Measurements from ENCODE around the gene IGFL3. TPM values are rescaled to one million over a fixed set of nuclear protein-coding genes. Genes with fewer than 3 reads are reported as not detected.

The IGFL3 gene
- total RNA-seq, 1 experiment from 2014 or later, result not detected

DNA sequence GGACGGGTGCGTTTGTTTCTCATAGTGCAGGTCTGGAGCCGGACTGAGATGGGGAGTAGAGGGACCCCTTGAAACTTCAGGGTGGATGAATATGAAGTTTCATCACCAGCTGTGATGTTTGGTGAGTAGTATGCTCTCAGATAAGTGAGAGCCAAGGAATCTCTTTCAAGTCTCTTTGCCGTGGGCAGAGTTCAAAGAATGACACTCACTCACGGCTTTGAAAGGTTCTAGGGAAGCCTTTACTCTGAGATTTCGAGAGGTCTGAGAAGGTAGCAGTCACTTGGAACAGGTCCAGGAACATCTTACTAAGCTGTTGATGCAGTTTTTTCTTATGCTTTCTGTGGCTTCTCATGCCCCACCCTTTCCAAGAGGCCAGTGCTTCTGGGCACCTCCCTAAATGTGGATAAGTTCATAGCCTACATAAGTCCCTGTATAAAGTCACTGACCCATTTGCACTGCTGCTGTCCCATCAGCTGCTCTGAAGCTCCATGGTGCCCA lies 23.4 kb upstream of the IGFL3 start, which contains the start of gene IGFL2:
IGFL2 (plus strand) TSS at position 448 of the 498 bp plus-strand sequence; CDS start at position 489, 41 bp downstream.
- no peaks in the 10 kb centered on the region for H3K79me2 ChIP-seq (ENCODE audit: low read length)
- no peak within 1 kb of the TSS for H3K4me3 ChIP-seq (ENCODE audit: low read length)
- H3K9me3 ChIP-seq (ENCODE audit: low read length), result no peaks in the 10 kb centered on the region
- H3K4me1 ChIP-seq (ENCODE audit: low read length), result no peaks in the 10 kb centered on the region
- H3K9ac ChIP-seq (ENCODE audit: low read length), result no peak within 1 kb of the TSS
- DNase-seq, result no peak
- H3K36me3 ChIP-seq (ENCODE audit: insufficient read depth, low read length), result no peaks in the 10 kb centered on the region
- H3K27ac ChIP-seq (ENCODE audit: low read length), result no peak within 1 kb of the TSS
- no peak within 1 kb of the TSS for H2AFZ ChIP-seq (ENCODE audit: low read length)
- H3K27me3 ChIP-seq (ENCODE audit: low read length), result no peaks in the 10 kb centered on the region
- no peaks in the 10 kb centered on the region for H4K20me1 ChIP-seq (ENCODE audit: insufficient read depth, low read depth, low read length)
- no peak within 1 kb of the TSS for H3K4me2 ChIP-seq (ENCODE audit: low read depth, low read length, poor library complexity, severe bottlenecking)
- H3K9me2 ChIP-seq (replicated peaks; ENCODE audit: insufficient read depth, low read length), result no peaks in the 10 kb centered on the region

DNA sequence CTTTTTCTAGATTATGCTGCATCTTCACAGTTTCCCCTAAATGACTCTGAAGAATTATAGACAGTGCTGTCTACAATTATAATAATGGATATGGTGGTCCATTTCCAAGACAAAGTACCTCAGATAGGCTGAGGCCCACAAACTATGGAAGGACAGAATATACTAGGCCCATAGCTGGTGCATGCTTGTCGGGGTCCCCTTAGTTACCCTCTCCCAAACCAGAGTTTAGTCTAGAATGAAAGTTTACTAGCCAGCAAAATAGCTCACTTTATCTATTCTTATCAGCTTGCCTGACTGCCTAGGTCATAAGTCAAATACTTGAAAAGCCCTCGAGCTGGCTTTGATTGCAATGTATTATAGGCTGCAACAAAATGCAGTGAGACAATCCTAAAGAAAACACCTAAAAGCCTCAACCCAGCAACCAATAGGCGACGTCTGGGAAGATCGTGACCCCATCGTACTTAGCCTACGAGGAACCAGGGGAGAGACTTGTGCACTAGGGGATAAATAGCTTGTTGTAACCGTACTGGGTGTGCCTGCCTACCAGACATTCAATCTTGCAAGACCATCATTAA lies 22.8 kb upstream of the IGFL3 start:
- Histone ChIP-seq H3K4me2 (ENCODE audit: low read depth, low read length, poor library complexity, severe bottlenecking) (no peak overlapping the region), H4K20me1 (ENCODE audit: insufficient read depth, low read depth, low read length) (no peaks in the 10 kb centered on the region), H3K9me3 (ENCODE audit: low read length) (no peaks in the 10 kb centered on the region), H3K4me3 (ENCODE audit: low read length) (no peak overlapping the region), H3K9me2 (replicated peaks; ENCODE audit: insufficient read depth, low read length) (no peaks in the 10 kb centered on the region), H3K27ac (ENCODE audit: low read length) (no peak overlapping the region), H2AFZ (ENCODE audit: low read length) (no peak overlapping the region), H3K27me3 (ENCODE audit: low read length) (no peaks in the 10 kb centered on the region), H3K36me3 (ENCODE audit: insufficient read depth, low read length) (no peaks in the 10 kb centered on the region), H3K4me1 (ENCODE audit: low read length) (no peaks in the 10 kb centered on the region), H3K79me2 (ENCODE audit: low read length) (no peaks in the 10 kb centered on the region), H3K9ac (ENCODE audit: low read length) (no peak overlapping the region)
- no peak for DNase-seq

DNA sequence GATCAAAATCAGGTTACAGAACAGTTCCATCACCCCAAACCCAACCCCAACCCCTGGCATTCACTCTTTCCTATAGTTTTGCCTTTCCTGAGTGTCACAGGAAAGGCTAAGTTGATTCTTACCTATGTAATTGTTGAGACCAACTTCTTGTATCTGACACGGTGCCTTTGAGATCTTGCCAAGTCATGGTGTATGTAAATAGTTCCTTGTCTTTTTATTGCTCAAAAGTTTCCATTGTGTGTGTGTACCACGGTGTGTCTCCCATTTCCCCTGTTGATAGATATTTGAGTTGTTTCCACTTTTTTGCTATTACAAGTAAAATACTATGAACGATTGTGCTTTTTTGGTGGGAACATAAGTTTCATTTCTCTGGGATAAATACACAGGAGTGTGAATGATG lies 20.3 kb upstream of the IGFL3 start:
- DNase-seq, result no peak
- Histone ChIP-seq H3K27ac (ENCODE audit: low read length) (no peak overlapping the region), H3K36me3 (ENCODE audit: insufficient read depth, low read length) (no peaks in the 10 kb centered on the region), H2AFZ (ENCODE audit: low read length) (no peak overlapping the region), H3K9me2 (replicated peaks; ENCODE audit: insufficient read depth, low read length) (no peaks in the 10 kb centered on the region), H3K4me3 (ENCODE audit: low read length) (no peak overlapping the region), H3K4me2 (ENCODE audit: low read depth, low read length, poor library complexity, severe bottlenecking) (no peak overlapping the region), H3K9me3 (ENCODE audit: low read length) (no peaks in the 10 kb centered on the region), H3K79me2 (ENCODE audit: low read length) (no peaks in the 10 kb centered on the region), H3K4me1 (ENCODE audit: low read length) (no peaks in the 10 kb centered on the region), H3K27me3 (ENCODE audit: low read length) (no peaks in the 10 kb centered on the region), H3K9ac (ENCODE audit: low read length) (no peak overlapping the region), H4K20me1 (ENCODE audit: insufficient read depth, low read depth, low read length) (no peaks in the 10 kb centered on the region)

DNA sequence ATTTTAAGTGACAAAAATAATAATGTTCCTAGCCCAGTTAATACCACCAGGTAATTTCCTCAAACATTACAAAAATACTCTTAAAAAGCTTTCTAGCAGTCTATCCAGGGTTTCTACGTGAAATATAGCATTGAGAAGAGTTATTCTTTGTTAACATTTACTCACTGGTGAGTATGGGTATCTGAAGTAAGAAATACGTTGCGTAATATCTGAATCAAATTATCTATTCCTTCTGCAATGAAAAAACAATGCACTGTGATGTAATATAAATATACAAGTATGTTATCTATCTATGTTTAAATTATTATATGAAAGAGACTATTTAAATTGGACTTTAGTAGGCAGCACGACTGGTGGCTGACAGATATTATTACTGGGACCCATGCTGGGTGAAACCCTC lies 17.8 kb upstream of the IGFL3 start:
- Histone ChIP-seq H3K9me2 (replicated peaks; ENCODE audit: insufficient read depth, low read length) (no peaks in the 10 kb centered on the region), H3K27me3 (ENCODE audit: low read length) (no peaks in the 10 kb centered on the region), H3K79me2 (ENCODE audit: low read length) (no peaks in the 10 kb centered on the region), H3K4me2 (ENCODE audit: low read depth, low read length, poor library complexity, severe bottlenecking) (no peak overlapping the region), H3K9me3 (ENCODE audit: low read length) (no peaks in the 10 kb centered on the region), H3K36me3 (ENCODE audit: insufficient read depth, low read length) (no peaks in the 10 kb centered on the region), H4K20me1 (ENCODE audit: insufficient read depth, low read depth, low read length) (no peaks in the 10 kb centered on the region), H3K9ac (ENCODE audit: low read length) (no peak overlapping the region), H3K4me3 (ENCODE audit: low read length) (no peak overlapping the region), H3K4me1 (ENCODE audit: low read length) (no peaks in the 10 kb centered on the region), H3K27ac (ENCODE audit: low read length) (no peak overlapping the region), H2AFZ (ENCODE audit: low read length) (no peak overlapping the region)
- DNase-seq, result no peak

DNA sequence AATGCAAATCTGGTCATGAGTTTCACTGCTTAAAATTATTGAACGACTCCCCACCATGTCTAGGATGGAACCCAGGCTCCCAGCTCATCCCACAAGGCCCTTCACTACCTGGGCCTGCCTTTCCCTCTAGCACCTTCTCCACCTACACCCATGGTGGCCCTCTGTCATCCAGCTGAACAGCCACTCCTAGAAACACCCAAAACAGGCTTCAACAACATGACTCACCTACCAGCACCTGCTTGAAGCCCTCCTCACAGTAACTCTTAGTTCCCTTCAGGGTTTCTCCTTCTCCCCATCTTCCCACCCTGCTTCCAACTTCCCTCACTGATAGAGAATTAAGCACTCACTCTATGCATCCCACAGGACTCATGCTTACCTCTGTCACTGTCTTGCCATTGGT lies 16.9 kb upstream of the IGFL3 start:
- no peaks in the 10 kb centered on the region for H3K36me3 ChIP-seq (ENCODE audit: insufficient read depth, low read length)
- H3K9me3 ChIP-seq (ENCODE audit: low read length), result no peaks in the 10 kb centered on the region
- no peaks in the 10 kb centered on the region for H4K20me1 ChIP-seq (ENCODE audit: insufficient read depth, low read depth, low read length)
- no peak for DNase-seq
- no peak overlapping the region for H2AFZ ChIP-seq (ENCODE audit: low read length)
- H3K4me2 ChIP-seq (ENCODE audit: low read depth, low read length, poor library complexity, severe bottlenecking), result no peak overlapping the region
- H3K9ac ChIP-seq (ENCODE audit: low read length), result no peak overlapping the region
- no peak overlapping the region for H3K4me3 ChIP-seq (ENCODE audit: low read length)
- no peaks in the 10 kb centered on the region for H3K27me3 ChIP-seq (ENCODE audit: low read length)
- no peak overlapping the region for H3K27ac ChIP-seq (ENCODE audit: low read length)
- no peaks in the 10 kb centered on the region for H3K79me2 ChIP-seq (ENCODE audit: low read length)
- H3K4me1 ChIP-seq (ENCODE audit: low read length), result no peaks in the 10 kb centered on the region
- no peaks in the 10 kb centered on the region for H3K9me2 ChIP-seq (replicated peaks; ENCODE audit: insufficient read depth, low read length)

DNA sequence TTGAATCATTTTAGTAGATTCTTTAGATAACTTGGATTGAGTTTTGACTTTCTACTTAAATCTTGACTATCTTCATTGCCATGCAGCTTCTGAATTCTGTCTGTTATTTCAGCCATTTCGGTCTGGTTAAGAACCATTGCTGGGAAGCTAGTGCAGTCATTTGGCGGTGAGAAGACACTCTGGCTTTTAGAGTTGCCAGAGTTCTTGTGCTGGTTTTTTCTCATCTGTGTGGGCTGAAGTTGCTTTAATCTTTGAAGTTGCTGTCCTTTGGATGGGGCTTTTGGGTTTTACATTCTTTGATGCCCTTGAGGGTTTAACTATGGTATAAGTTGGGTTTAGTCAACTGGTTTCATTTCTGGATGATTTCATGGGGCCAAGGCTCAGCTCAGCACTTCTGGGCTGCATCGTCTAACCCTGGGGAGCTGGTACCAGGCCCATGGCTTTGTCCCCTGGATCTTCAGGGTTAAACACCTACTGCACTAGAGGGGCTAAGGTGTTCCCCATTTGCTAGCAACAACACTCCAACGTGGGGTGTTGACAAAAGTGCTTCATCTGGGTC lies 13.5 kb upstream of the IGFL3 start:
- no peak overlapping the region for H2AFZ ChIP-seq (ENCODE audit: low read length)
- H3K36me3 ChIP-seq (ENCODE audit: insufficient read depth, low read length), result no peaks in the 10 kb centered on the region
- no peak overlapping the region for H3K4me2 ChIP-seq (ENCODE audit: low read depth, low read length, poor library complexity, severe bottlenecking)
- no peak overlapping the region for H3K27ac ChIP-seq (ENCODE audit: low read length)
- no peak for DNase-seq
- no peaks in the 10 kb centered on the region for H3K9me2 ChIP-seq (replicated peaks; ENCODE audit: insufficient read depth, low read length)
- no peaks in the 10 kb centered on the region for H3K9me3 ChIP-seq (ENCODE audit: low read length)
- no peak overlapping the region for H3K9ac ChIP-seq (ENCODE audit: low read length)
- no peaks in the 10 kb centered on the region for H3K27me3 ChIP-seq (ENCODE audit: low read length)
- H3K4me3 ChIP-seq (ENCODE audit: low read length), result no peak overlapping the region
- no peaks in the 10 kb centered on the region for H4K20me1 ChIP-seq (ENCODE audit: insufficient read depth, low read depth, low read length)
- no peaks in the 10 kb centered on the region for H3K79me2 ChIP-seq (ENCODE audit: low read length)
- no peaks in the 10 kb centered on the region for H3K4me1 ChIP-seq (ENCODE audit: low read length)

DNA sequence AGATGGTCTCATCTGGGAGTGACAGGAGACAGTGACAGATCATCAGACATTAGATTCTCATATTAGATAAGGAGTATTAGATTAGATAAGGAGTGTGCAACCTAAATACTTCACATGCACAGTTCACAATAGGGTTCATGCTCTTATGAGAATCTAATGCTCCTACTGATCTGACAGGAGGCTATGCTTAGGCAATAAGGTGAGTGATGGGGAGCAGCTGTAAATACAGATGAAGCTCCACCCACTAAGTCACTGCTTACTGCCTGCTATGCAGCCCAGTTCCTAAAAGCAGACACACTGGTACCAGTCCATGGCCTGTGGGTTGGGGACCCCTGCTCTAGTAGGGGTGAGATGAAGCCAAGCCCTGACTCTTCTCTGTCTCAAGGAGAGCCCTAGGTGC lies 10.0 kb upstream of the IGFL3 start:
- Histone ChIP-seq H3K9me2 (replicated peaks; ENCODE audit: insufficient read depth, low read length) (no peaks in the 10 kb centered on the region), H3K9me3 (ENCODE audit: low read length) (no peaks in the 10 kb centered on the region)

DNA sequence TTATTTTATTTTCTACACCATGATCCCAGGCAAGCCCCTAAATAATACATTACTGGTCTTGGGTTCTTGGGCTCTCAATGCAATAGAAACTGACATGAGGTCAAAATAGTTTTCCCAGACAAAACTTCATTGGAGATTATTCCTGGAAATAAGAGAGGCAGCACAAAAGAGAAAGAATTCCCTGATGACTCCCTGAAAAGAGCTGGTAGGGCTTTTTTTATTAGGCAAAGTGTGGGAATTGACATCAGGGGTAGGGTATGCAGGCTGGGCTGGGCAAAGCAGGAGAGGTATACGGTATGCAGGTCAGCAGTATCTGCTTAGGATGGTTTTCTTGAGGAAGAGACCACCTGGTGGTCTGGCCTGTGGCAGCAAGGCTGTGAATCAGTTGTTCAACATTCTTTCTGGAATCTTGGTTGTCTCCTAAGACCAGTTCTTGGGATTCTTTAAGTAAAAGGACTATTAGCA lies 9.3 kb upstream of the IGFL3 start:
- H3K4me1 ChIP-seq (ENCODE audit: low read length), result no peaks in the 10 kb centered on the region
- no peak for DNase-seq
- H4K20me1 ChIP-seq (ENCODE audit: insufficient read depth, low read depth, low read length), result no peaks in the 10 kb centered on the region
- H3K9me3 ChIP-seq (ENCODE audit: low read length), result no peaks in the 10 kb centered on the region
- no peak overlapping the region for H3K4me3 ChIP-seq (ENCODE audit: low read length)
- no peak overlapping the region for H3K4me2 ChIP-seq (ENCODE audit: low read depth, low read length, poor library complexity, severe bottlenecking)
- no peak overlapping the region for H2AFZ ChIP-seq (ENCODE audit: low read length)
- H3K9me2 ChIP-seq (replicated peaks; ENCODE audit: insufficient read depth, low read length), result no peaks in the 10 kb centered on the region
- H3K9ac ChIP-seq (ENCODE audit: low read length), result no peak overlapping the region
- H3K79me2 ChIP-seq (ENCODE audit: low read length), result no peaks in the 10 kb centered on the region
- H3K27me3 ChIP-seq (ENCODE audit: low read length), result no peaks in the 10 kb centered on the region
- no peak overlapping the region for H3K27ac ChIP-seq (ENCODE audit: low read length)
- H3K36me3 ChIP-seq (ENCODE audit: insufficient read depth, low read length), result no peaks in the 10 kb centered on the region

More for the DNA sequence above, 10.0 kb upstream of the IGFL3 start:
- H3K79me2 ChIP-seq (ENCODE audit: low read length), result no peaks in the 10 kb centered on the region
- H3K27ac ChIP-seq (ENCODE audit: low read length), result no peak overlapping the region
- no peaks in the 10 kb centered on the region for H4K20me1 ChIP-seq (ENCODE audit: insufficient read depth, low read depth, low read length)
- H3K4me3 ChIP-seq (ENCODE audit: low read length), result no peak overlapping the region
- no peak overlapping the region for H3K9ac ChIP-seq (ENCODE audit: low read length)
- no peaks in the 10 kb centered on the region for H3K36me3 ChIP-seq (ENCODE audit: insufficient read depth, low read length)
- no peak for DNase-seq
- no peak overlapping the region for H3K4me2 ChIP-seq (ENCODE audit: low read depth, low read length, poor library complexity, severe bottlenecking)
- no peaks in the 10 kb centered on the region for H3K27me3 ChIP-seq (ENCODE audit: low read length)
- H2AFZ ChIP-seq (ENCODE audit: low read length), result no peak overlapping the region
- H3K4me1 ChIP-seq (ENCODE audit: low read length), result no peaks in the 10 kb centered on the region

Data from Karpas-422 (cell line).